GM10248 (cell line): ENCODE measurements around the gene DUS1L.

Experiments used
- CTCF ChIA-PET: fragments of 300-600 bp; sonication (Branson Sonifier 250); formaldehyde crosslinking; extraction: SDS; loops from one replicate; lab custom pipeline; 2021; ENCODE audit warnings: antibody characterized with exemption; lab: Yijun Ruan, JAX
- POLR2A ChIA-PET: fragments of 350-650 bp; sonication (Branson Sonifier 250); formaldehyde crosslinking; extraction: SDS; loops from one replicate; lab custom pipeline; 2020; ENCODE audit warnings: antibody characterized with exemption; lab: Yijun Ruan, JAX
- DNase-seq: peaks from one replicate; pipeline ENCODE4 v3.0.0; 2012; ENCODE audit errors: extremely low spot score
- CTCF ChIP-seq: IDR thresholded peaks from 2 replicates; pipeline ENCODE4 v1.5.1; 2012; ENCODE audit warnings: mild to moderate bottlenecking, low read depth; ENCODE audit errors: extremely low read depth, missing control alignments, control extremely low read depth

Gene DUS1L

GRCh38 chr17:82024859-82025258 is 40.7 kb downstream of the DUS1L start:
- no peak for TF ChIP-seq CTCF
- no peak for DNase-seq
- ChIA-PET POLR2A (no interaction called here), CTCF (interaction anchor here (2.7 to 9.3 kb wide), 2 partner anchors 15 to 130 kb away, joined by 7 to 67 read pairs; partner anchors contain the start of gene DCXR)

- ChIA-PET POLR2A (interaction anchor here (0.5 to 1.8 kb wide), 3 partner anchors 14 to 289 kb away, joined by 3 to 14 read pairs (median 3); partner anchors contain the start of gene DCXR), CTCF (interaction anchor here (1.1 to 10.6 kb wide), 6 partner anchors 9 to 131 kb away, joined by 3 to 106 read pairs (median 6); partner anchors contain the start of genes DCXR and NOTUM)
- DNase-seq = no peak
- no peak for TF ChIP-seq CTCF
Observed at GRCh38 chr17:82023447-82024241, 42.0 kb downstream of the DUS1L start.

GRCh38 chr17:82022981-82023446 is 42.6 kb downstream of the DUS1L start, which contains the start of gene LRRC45:
Gene LRRC45 (plus strand): TSS chr17:82023305. CDS start chr17:82023644, 339 bp downstream.
- peak; percentile 99 for DNase-seq
- ChIA-PET POLR2A (interaction anchor here (0.5 to 1.8 kb wide), 4 partner anchors 15 to 441 kb away, joined by 3 to 14 read pairs (median 4); partner anchors contain the start of gene DCXR), CTCF (interaction anchor here (1.1 to 10.6 kb wide), 9 partner anchors 8 to 132 kb away, joined by 3 to 106 read pairs (median 7); partner anchors contain the start of genes DCXR, NOTUM and RAC3)
- no peak for TF ChIP-seq CTCF

GRCh38 chr17:82022310-82022980 is 43.2 kb downstream of the DUS1L start, which contains the start of gene CENPX:
Gene CENPX (minus strand): TSS chr17:82022878. CDS start chr17:82022861, 17 bp downstream.
- TF ChIP-seq CTCF = no peak
- ChIA-PET CTCF (interaction anchor here (1.2 to 10.6 kb wide), 9 partner anchors 9 to 132 kb away, joined by 3 to 106 read pairs (median 7); partner anchors contain the start of genes DCXR, NOTUM and RAC3), POLR2A (interaction anchor here (0.7 to 1.8 kb wide), 3 partner anchors 15 to 442 kb away, joined by 3 to 14 read pairs (median 5); partner anchors contain the start of gene DCXR)
- DNase-seq = no peak

GRCh38 chr17:82021900-82022309 is 43.7 kb downstream of the DUS1L start:
- CTCF ChIA-PET = interaction anchor here (1.1 to 10.6 kb wide), 13 partner anchors 9 to 132 kb away, joined by 3 to 106 read pairs (median 8); partner anchors contain the start of genes DCXR, NOTUM and RAC3
- POLR2A ChIA-PET = no interaction called here
- DNase-seq = no peak
- no peak for TF ChIP-seq CTCF
